BE2C (cell line): ENCODE measurements around the gene THAP8.
"Not testable (repeated sequence)": the region's sequence is repeated elsewhere in the genome, so short reads cannot be mapped to it uniquely, and the experiment has no call there.

Source experiments
- DNase-seq: peaks from one replicate; pipeline ENCODE4 v3.0.0-alpha.2; 2020
- H3K27me3 ChIP-seq: fragments of 250-450 bp; sonication (Bioruptor Pico); 2 replicates; pipeline ENCODE4 v1.5.1; 2020; ENCODE audit warnings: mild to moderate bottlenecking
- H3K36me3 ChIP-seq: fragments of 250-450 bp; sonication (Bioruptor Pico); 2 replicates; pipeline ENCODE4 v1.5.1; 2020; ENCODE audit warnings: mild to moderate bottlenecking
- H3K4me1 ChIP-seq: fragments of 250-450 bp; sonication (Bioruptor Pico); 2 replicates; pipeline ENCODE4 v1.5.1; 2020
- H3K4me3 ChIP-seq: 2 replicates; pipeline ENCODE4 v1.5.1; 2011; ENCODE audit warnings: low read depth, low read length
- H3K9me3 ChIP-seq: fragments of 250-450 bp; sonication (Bioruptor Pico); 2 replicates; pipeline ENCODE4 v1.5.1; 2020
- CTCF ChIP-seq: IDR thresholded peaks from 2 replicates; pipeline ENCODE4 v1.5.1; 2012; ENCODE audit warnings: mild to moderate bottlenecking, low read depth, low read length

Gene THAP8

GRCh38 chr19:36041831-36042230 lies 12.3 kb downstream of the THAP8 start:
- Histone ChIP-seq H3K36me3 (peaks cover 2% of the 10 kb centered on the region; the same call in 1 of the 2 replicates), H3K4me1 (no peaks in the 10 kb centered on the region), H3K9me3 (no peaks in the 10 kb centered on the region), H3K27me3 (no peaks in the 10 kb centered on the region), H3K4me3 (no peak overlapping the region)
- no peak for DNase-seq
- TF ChIP-seq CTCF = no peak

- H3K4me1 ChIP-seq, H3K36me3 ChIP-seq, H3K4me3 ChIP-seq, H3K9me3 ChIP-seq, H3K27me3 ChIP-seq, DNase-seq: not testable (repeated sequence)
These were observed 13.0 kb downstream of the THAP8 start for GRCh38 chr19:36041092-36041491.

- H3K27me3 ChIP-seq = no peaks in the 10 kb centered on the region
- DNase-seq = no peak
- no peaks in the 10 kb centered on the region for H3K9me3 ChIP-seq
- no peak for TF ChIP-seq CTCF
- peaks cover 3% of the 10 kb centered on the region; the same call in 1 of the 2 replicates for H3K4me1 ChIP-seq
- H3K4me3 ChIP-seq = no peak overlapping the region
- H3K36me3 ChIP-seq = 0 out of 2 replicates have a peak, but pooled peaks cover 2% of the 10 kb centered on the region
These were observed 13.6 kb downstream of the THAP8 start for GRCh38 chr19:36040495-36040894.

GRCh38 chr19:36032251-36033104 lies 21.6 kb downstream of the THAP8 start, which contains the start of gene CLIP3:
CLIP3 (minus strand) TSS chr19:36032873; CDS start chr19:36032357, 516 bp downstream.
- DNase-seq = peak; percentile 86
- Histone ChIP-seq H3K4me1 (peaks cover 9% of the 10 kb centered on the region; the same call in 1 of the 2 replicates), H3K27me3 (no peaks in the 10 kb centered on the region), H3K9me3 (no peaks in the 10 kb centered on the region), H3K36me3 (no peaks in the 10 kb centered on the region), H3K4me3 (peak within 1 kb of the TSS; percentile 77)
- TF ChIP-seq CTCF = no peak

- Histone ChIP-seq H3K4me3 (no peak overlapping the region), H3K9me3 (no peaks in the 10 kb centered on the region), H3K36me3 (no peaks in the 10 kb centered on the region), H3K27me3 (no peaks in the 10 kb centered on the region), H3K4me1 (peaks cover 9% of the 10 kb centered on the region; the same call in 1 of the 2 replicates)
- DNase-seq = no peak
- TF ChIP-seq CTCF = no peak
These were observed 22.8 kb downstream of the THAP8 start for GRCh38 chr19:36031308-36031707.

- H3K4me1 ChIP-seq = peaks cover 6% of the 10 kb centered on the region; the same call in 1 of the 2 replicates
- DNase-seq = no peak
- peak; percentile 21; the same call in 1 of the 2 replicates for TF ChIP-seq CTCF
- no peaks in the 10 kb centered on the region for H3K27me3 ChIP-seq
- no peaks in the 10 kb centered on the region; the same call in 1 of the 2 replicates for H3K36me3 ChIP-seq
- no peaks in the 10 kb centered on the region for H3K9me3 ChIP-seq
- H3K4me3 ChIP-seq = no peak overlapping the region
These were observed 23.6 kb downstream of the THAP8 start for GRCh38 chr19:36030264-36031148.
